Measurements from ENCODE around the gene ZNF514. TPM values are rescaled to one million over a fixed set of nuclear protein-coding genes. Genes with fewer than 3 reads are reported as not detected.

ZNF514 gene
- total RNA-seq, 4 donors from 2014 or later = 4.9 to 23.8 (median 6.9) TPM

GRCh38 chr2:95149397-95149984, 10.2 kb downstream of the ZNF514 start:
- peaks cover 5 to 100% (median 87%) of the 10 kb centered on the region in 3 donors for H3K9me3 ChIP-seq
- no peak for DNase-seq
- H3K27me3 ChIP-seq = no peaks in the 10 kb centered on the region
- TF ChIP-seq, protein P1, sequence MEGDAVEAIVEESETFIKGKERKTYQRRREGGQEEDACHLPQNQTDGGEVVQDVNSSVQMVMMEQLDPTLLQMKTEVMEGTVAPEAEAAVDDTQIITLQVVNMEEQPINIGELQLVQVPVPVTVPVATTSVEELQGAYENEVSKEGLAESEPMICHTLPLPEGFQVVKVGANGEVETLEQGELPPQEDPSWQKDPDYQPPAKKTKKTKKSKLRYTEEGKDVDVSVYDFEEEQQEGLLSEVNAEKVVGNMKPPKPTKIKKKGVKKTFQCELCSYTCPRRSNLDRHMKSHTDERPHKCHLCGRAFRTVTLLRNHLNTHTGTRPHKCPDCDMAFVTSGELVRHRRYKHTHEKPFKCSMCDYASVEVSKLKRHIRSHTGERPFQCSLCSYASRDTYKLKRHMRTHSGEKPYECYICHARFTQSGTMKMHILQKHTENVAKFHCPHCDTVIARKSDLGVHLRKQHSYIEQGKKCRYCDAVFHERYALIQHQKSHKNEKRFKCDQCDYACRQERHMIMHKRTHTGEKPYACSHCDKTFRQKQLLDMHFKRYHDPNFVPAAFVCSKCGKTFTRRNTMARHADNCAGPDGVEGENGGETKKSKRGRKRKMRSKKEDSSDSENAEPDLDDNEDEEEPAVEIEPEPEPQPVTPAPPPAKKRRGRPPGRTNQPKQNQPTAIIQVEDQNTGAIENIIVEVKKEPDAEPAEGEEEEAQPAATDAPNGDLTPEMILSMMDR (IDR thresholded peaks at IDR 0.05) = no peak
- no peak for TF ChIP-seq POLR2A (IDR thresholded peaks at IDR 0.05)
- H3K4me3 ChIP-seq = peak overlapping the region in 1 of 4 donors; percentile 15
- H3K4me1 ChIP-seq = no peaks in the 10 kb centered on the region
- peaks cover 22 to 95% (median 28%) of the 10 kb centered on the region in 3 donors for H3K36me3 ChIP-seq
- intact Hi-C loops (cut with DNase I) = no loop called here
- no peak overlapping the region for H3K27ac ChIP-seq
- 93 to 97% methylated on average over 5 to 6 of the region's 6 CpGs for WGBS, 2 donors

- no peak overlapping the region for H3K4me3 ChIP-seq
- H3K4me1 ChIP-seq = no peaks in the 10 kb centered on the region
- no peak for TF ChIP-seq POLR2A (IDR thresholded peaks at IDR 0.05)
- TF ChIP-seq, protein P1 (IDR thresholded peaks at IDR 0.05) = no peak
- peaks cover 0 to 62% (median 0%) of the 10 kb centered on the region in 3 donors for H3K36me3 ChIP-seq
- 89 to 94% methylated on average over 2 of the region's 2 CpGs for WGBS, 2 donors
- H3K27me3 ChIP-seq = no peaks in the 10 kb centered on the region
- intact Hi-C loops (cut with DNase I) = no loop called here
- H3K9me3 ChIP-seq = peaks cover 0 to 94% (median 75%) of the 10 kb centered on the region in 3 donors
- H3K27ac ChIP-seq = no peak overlapping the region
- no peak for DNase-seq
Measured at GRCh38 chr2:95143838-95144237, 15.8 kb downstream of the ZNF514 start.

DNA sequence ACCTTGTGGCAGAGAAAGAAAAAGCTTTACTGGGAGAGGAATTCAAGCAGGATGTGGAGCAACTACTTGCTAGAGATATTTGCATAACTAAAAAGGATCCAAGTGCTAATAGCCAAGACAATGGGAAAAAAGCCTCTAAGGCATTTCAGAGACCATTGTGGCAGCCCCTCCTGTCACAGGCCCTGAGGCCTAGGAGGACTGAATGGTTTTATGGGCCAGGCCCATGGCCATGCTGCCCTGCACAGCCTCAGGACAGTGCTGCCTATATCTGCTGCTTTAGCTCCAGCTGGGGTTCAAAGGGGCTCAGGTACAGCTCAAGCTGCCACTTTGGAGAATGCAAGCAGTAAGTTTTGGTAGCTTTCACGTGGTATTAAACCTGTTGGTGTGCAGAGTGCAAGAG, 20.9 kb downstream of the ZNF514 start:
- DNase-seq = no peak
- H3K36me3 ChIP-seq = peaks cover 0 to 16% (median 0%) of the 10 kb centered on the region in 3 donors
- WGBS, 2 donors = 60 to 78% methylated on average over 1 of the region's 1 CpG
- no peak overlapping the region for H3K4me3 ChIP-seq
- peaks cover 0 to 63% (median 31%) of the 10 kb centered on the region in 3 donors for H3K9me3 ChIP-seq
- TF ChIP-seq, protein P1 (IDR thresholded peaks at IDR 0.05) = no peak
- TF ChIP-seq POLR2A (IDR thresholded peaks at IDR 0.05) = no peak
- H3K27me3 ChIP-seq = no peaks in the 10 kb centered on the region
- no peak overlapping the region for H3K27ac ChIP-seq
- H3K4me1 ChIP-seq = no peaks in the 10 kb centered on the region
- intact Hi-C loops (cut with DNase I) = no loop called here

GRCh38 chr2:95122197-95122551, 37.5 kb downstream of the ZNF514 start:
- no peaks in the 10 kb centered on the region for H3K27me3 ChIP-seq
- DNase-seq = no peak
- peak overlapping the region; percentile 80 to 98 (median 86) for H3K4me3 ChIP-seq
- H3K9me3 ChIP-seq = no peaks in the 10 kb centered on the region
- peaks cover 0 to 1% (median 0%) of the 10 kb centered on the region in 3 donors for H3K36me3 ChIP-seq
- H3K4me1 ChIP-seq = peaks cover 0 to 40% (median 20%) of the 10 kb centered on the region in 3 donors
- WGBS, 2 donors = 28 to 34% methylated on average over 4 to 5 of the region's 5 CpGs
- H3K27ac ChIP-seq = peak overlapping the region; percentile 92 to 97 (median 94)
- intact Hi-C loops (cut with DNase I) = no loop called here
- TF ChIP-seq, protein P1 (IDR thresholded peaks at IDR 0.05) = no peak
- no peak for TF ChIP-seq POLR2A (IDR thresholded peaks at IDR 0.05)

- H3K27me3 ChIP-seq = no peaks in the 10 kb centered on the region
- TF ChIP-seq, protein P1 (IDR thresholded peaks at IDR 0.05) = peak in 1 of 6 experiments; percentile 10
- TF ChIP-seq POLR2A (IDR thresholded peaks at IDR 0.05) = peak in 2 of 4 donors; percentile 42 to 58
- peaks cover 0 to 40% (median 20%) of the 10 kb centered on the region in 3 donors for H3K4me1 ChIP-seq
- H3K4me3 ChIP-seq = peak within 1 kb of the TSS; percentile 80 to 98 (median 86)
- no peaks in the 10 kb centered on the region for H3K9me3 ChIP-seq
- intact Hi-C loops (cut with DNase I) = no loop called here
- H3K36me3 ChIP-seq = peaks cover 0 to 7% (median 0%) of the 10 kb centered on the region in 3 donors
- no peak for DNase-seq
- WGBS, 2 donors = 0 to 6% methylated on average over 4 to 12 of the region's 86 CpGs
- peak within 1 kb of the TSS; percentile 92 to 97 (median 94) for H3K27ac ChIP-seq
Measured at GRCh38 chr2:95121407-95122196, 38.0 kb downstream of the ZNF514 start, which contains the start of gene MRPS5. TSS of gene MRPS5 (minus strand) at chr2:95121808. CDS start at chr2:95121791, 17 bp downstream.
